ENCODE data around the gene MIOS. TPM values are rescaled to one million over a fixed set of nuclear protein-coding genes. Genes with fewer than 3 reads are reported as not detected.

MIOS gene
- total and polyA plus RNA-seq, 2 of the 4 experiments (the other 2 are of a cell fraction) = 10.6 to 32.4 TPM

- H3K4ac ChIP-seq (ENCODE audit: low read depth, low read length) = no peak overlapping the region
- no peaks in the 10 kb centered on the region for H3K4me1 ChIP-seq (ENCODE audit: control insufficient read depth, insufficient read depth, low read length)
- dilution Hi-C loops (cut with HindIII; ENCODE audit: low sequenced_read_pairs, unreplicated experiment) (no loop called here), in situ Hi-C loops (cut with MboI; ENCODE audit: low sequenced_read_pairs) (no loop called here), intact Hi-C loops (cut with micrococcal nuclease) (no loop called here)
- no TSS peak for BruUV-seq (replicated peaks)
- H2AK9ac ChIP-seq (replicated peaks; ENCODE audit: low read depth, low read length, poor library complexity) = no peak overlapping the region
- no peak overlapping the region for H4K91ac ChIP-seq (ENCODE audit: insufficient read depth, low read depth, low read length)
- CTCF ChIA-PET = interaction anchor here (0.5 to 0.6 kb wide), 2 partner anchors 34 to 623 kb away, joined by 3 read pairs; no protein-coding TSS in a partner anchor
- no peak overlapping the region for H2AFZ ChIP-seq (replicated peaks; ENCODE audit: low read length, poor library complexity)
- H2BK15ac ChIP-seq (ENCODE audit: low read depth, low read length) = no peak overlapping the region
- peaks cover 2 to 3% of the 10 kb centered on the region in 2 experiments; a peak in 2 of 4 replicates for H3K79me1 ChIP-seq (ENCODE audit: low read depth in 1 of 2, low read length in 2 of 2)
- no peaks in the 10 kb centered on the region for H3K36me3 ChIP-seq (ENCODE audit: control insufficient read depth, insufficient read depth, low read length)
- no peaks in the 10 kb centered on the region for H3K9me3 ChIP-seq (ENCODE audit: control insufficient read depth, insufficient read depth, low read length)
- DNase-seq = no peak
- no peak overlapping the region for H2BK5ac ChIP-seq (ENCODE audit: low read depth, low read length, poor library complexity, severe bottlenecking)
- WGBS, 2 experiments (ENCODE audit: extremely low coverage in 2 of 2, insufficient read length in 1 of 2) = no CpG with 5 or more reads among the region's 6 CpGs
- no peak overlapping the region for H3K56ac ChIP-seq (ENCODE audit: extremely low read depth, insufficient read depth, low read length)
- H2BK120ac ChIP-seq (ENCODE audit: low read depth, low read length) = no peak overlapping the region
- TF ChIP-seq SMC3 (IDR thresholded peaks at IDR 0.05; ENCODE audit: low read depth, low read length) (no peak), RFX5 (IDR thresholded peaks at IDR 0.05; ENCODE audit: low read depth, low read length) (no peak), RAD21 (IDR thresholded peaks at IDR 0.05; ENCODE audit: low read length) (no peak), RCOR1 (IDR thresholded peaks at IDR 0.05; ENCODE audit: insufficient replicate concordance, low read length) (no peak), MAFK (IDR thresholded peaks at IDR 0.05; ENCODE audit: low read depth, low read length) (no peak)
- no peak overlapping the region for H3K4me3 ChIP-seq (ENCODE audit: insufficient read depth, low read depth, low read length)
- H3K18ac ChIP-seq (ENCODE audit: low read depth, low read length) = no peak overlapping the region
- H4K8ac ChIP-seq (ENCODE audit: low read depth in 2 of 2, low read length in 2 of 2) = no peak overlapping the region
- H3K9me1 ChIP-seq (ENCODE audit: insufficient read depth, low read length) = no peaks in the 10 kb centered on the region; the same call in 1 of the 2 replicates
- no peaks in the 10 kb centered on the region for H3K27me3 ChIP-seq (ENCODE audit: control insufficient read depth, insufficient read depth, low read length)
- no peak overlapping the region for H2AK5ac ChIP-seq (ENCODE audit: low read depth, low read length)
- no peak overlapping the region for H4K5ac ChIP-seq (ENCODE audit: low read depth, low read length)
- H3K23ac ChIP-seq (ENCODE audit: low read depth, low read length) = no peak overlapping the region
- H4K20me1 ChIP-seq (ENCODE audit: insufficient read depth, low read length) = no peaks in the 10 kb centered on the region
- no peak overlapping the region for H3K27ac ChIP-seq (ENCODE audit: insufficient read depth, low read length)
- H3K4me2 ChIP-seq (ENCODE audit: low read depth, low read length) = no peak overlapping the region
- POLR2A ChIA-PET (ENCODE audit: unreplicated experiment) = no interaction called here
- no peak overlapping the region for H3K14ac ChIP-seq (replicated peaks; ENCODE audit: low read depth, low read length)
- H2BK20ac ChIP-seq (ENCODE audit: low read depth, low read length) = no peak overlapping the region
- no peak overlapping the region for H3K9ac ChIP-seq (ENCODE audit: low read depth, low read length)
- no peak for ATAC-seq (ENCODE audit: low read depth)
Measured at GRCh38 chr7:7647495-7648036, 80.9 kb downstream of the MIOS start.
